NCI-H510A treated with DMSO at 0.1 percent for 48 hours (cell line): ENCODE data around the gene CRHR1.
"Not testable (repeated sequence)": the region's sequence is repeated elsewhere in the genome, so short reads cannot be mapped to it uniquely, and the experiment has no call there.

Experiments used
- DNase-seq: peaks from one replicate; lab custom pipeline; 2025; lab: John Stamatoyannopoulos, UW

Gene CRHR1

GRCh38 chr17:45845376-45846185, 61.5 kb downstream of the CRHR1 start:
- no peak for DNase-seq

GRCh38 chr17:45846223-45846622, 62.1 kb downstream of the CRHR1 start:
- DNase-seq = no peak

- DNase-seq = no peak
Observed at GRCh38 chr17:45846646-45847045, 62.5 kb downstream of the CRHR1 start.

- no peak for DNase-seq
Observed at GRCh38 chr17:45847101-45847500, 63.0 kb downstream of the CRHR1 start.

GRCh38 chr17:45847747-45848146, 63.6 kb downstream of the CRHR1 start:
- DNase-seq = no peak

GRCh38 chr17:45848405-45848804, 64.3 kb downstream of the CRHR1 start:
- DNase-seq = no peak

- DNase-seq = no peak
Observed at GRCh38 chr17:45848868-45849535, 64.9 kb downstream of the CRHR1 start.

- DNase-seq = no peak
Observed at GRCh38 chr17:45849536-45849990, 65.4 kb downstream of the CRHR1 start.

GRCh38 chr17:45850011-45850410, 65.9 kb downstream of the CRHR1 start:
- DNase-seq = no peak

GRCh38 chr17:45850468-45850867, 66.3 kb downstream of the CRHR1 start:
- DNase-seq = no peak

GRCh38 chr17:45851022-45851421, 66.9 kb downstream of the CRHR1 start:
- no peak for DNase-seq

GRCh38 chr17:45851464-45851863, 67.3 kb downstream of the CRHR1 start:
- DNase-seq = peak; percentile 10

- DNase-seq = no peak
Observed at GRCh38 chr17:45851873-45852272, 67.8 kb downstream of the CRHR1 start.

- peak; percentile 50 for DNase-seq
Observed at GRCh38 chr17:45852535-45853297, 68.6 kb downstream of the CRHR1 start.

GRCh38 chr17:45854209-45854608, 70.1 kb downstream of the CRHR1 start:
- no peak for DNase-seq

GRCh38 chr17:45855691-45856336, 71.7 kb downstream of the CRHR1 start:
- no peak for DNase-seq

- no peak for DNase-seq
Observed at GRCh38 chr17:45857977-45858708, 74.0 kb downstream of the CRHR1 start.

GRCh38 chr17:45861165-45861564, 77.0 kb downstream of the CRHR1 start:
- DNase-seq = no peak

- DNase-seq = not testable (repeated sequence)
Observed at GRCh38 chr17:45862127-45862526, 78.0 kb downstream of the CRHR1 start.

- no peak for DNase-seq
Observed at GRCh38 chr17:45863857-45864654, 79.9 kb downstream of the CRHR1 start.

- DNase-seq = no peak
Observed at GRCh38 chr17:45867171-45867570, 83.1 kb downstream of the CRHR1 start.
